ENCODE results near the gene MYBPC2. TPM values are rescaled to one million over a fixed set of nuclear protein-coding genes. Genes with fewer than 3 reads are reported as not detected.
A peak's percentile ranks its signal among the peaks of the same experiment; 100 is the strongest.
"Not testable (repeated sequence)": the region's sequence is repeated elsewhere in the genome, so short reads cannot be mapped to it uniquely, and the experiment has no call there.

MYBPC2 gene
- total and polyA plus RNA-seq, 4 donors: 0.62 to 3.5 (median 1.4) TPM

- no peaks in the 10 kb centered on the region for H3K9me3 ChIP-seq (ENCODE audit: control insufficient read depth, insufficient read depth, low read length)
- H3K4me1 ChIP-seq (ENCODE audit: control insufficient read depth, insufficient read depth, low read length): peaks cover 12% of the 10 kb centered on the region
- peak in 1 of 6 donors; percentile 31 for DNase-seq (ENCODE audit: low read depth in 4 of 6, low spot score in 6 of 6)
- 25% methylated on average over 26 of the region's 29 CpGs for WGBS (ENCODE audit: insufficient coverage)
- H3K4me3 ChIP-seq (ENCODE audit: low read depth, low read length): no peak overlapping the region
- H3K36me3 ChIP-seq (ENCODE audit: control insufficient read depth, insufficient read depth, low read length): peaks cover 9% of the 10 kb centered on the region
- H3K27ac ChIP-seq (ENCODE audit: low read depth, low read length): no peak overlapping the region
- no peaks in the 10 kb centered on the region for H3K27me3 ChIP-seq (ENCODE audit: control insufficient read depth, insufficient read depth, low read length)
Measured at GRCh38 chr19:50465986-50466705, 33.5 kb downstream of the MYBPC2 start.

DNA sequence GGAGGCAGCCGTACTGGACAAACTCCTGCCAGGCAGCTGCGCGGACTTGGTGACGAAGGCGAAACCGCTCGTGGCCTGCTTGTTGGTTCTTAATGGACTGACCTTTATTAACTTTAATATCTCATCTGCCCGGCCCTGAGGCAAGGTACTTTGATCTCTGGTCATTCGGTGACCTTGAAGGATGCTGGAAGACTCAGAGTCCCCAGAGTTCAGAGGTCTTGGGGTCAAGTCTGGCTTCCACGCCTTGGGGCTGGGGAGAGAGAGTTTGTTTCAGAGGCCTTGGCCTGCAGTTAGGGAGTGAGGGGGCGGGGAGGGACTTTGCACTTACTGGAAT is 34.0 kb downstream of the MYBPC2 start:
- Histone ChIP-seq H3K4me3 (ENCODE audit: low read depth, low read length) (no peak overlapping the region), H3K4me1 (ENCODE audit: control insufficient read depth, insufficient read depth, low read length) (peaks cover 12% of the 10 kb centered on the region), H3K27me3 (ENCODE audit: control insufficient read depth, insufficient read depth, low read length) (no peaks in the 10 kb centered on the region), H3K27ac (ENCODE audit: low read depth, low read length) (no peak overlapping the region), H3K9me3 (ENCODE audit: control insufficient read depth, insufficient read depth, low read length) (no peaks in the 10 kb centered on the region), H3K36me3 (ENCODE audit: control insufficient read depth, insufficient read depth, low read length) (peaks cover 9% of the 10 kb centered on the region)
- WGBS (ENCODE audit: insufficient coverage): 59% methylated on average over 4 of the region's 11 CpGs
- no peak for DNase-seq (ENCODE audit: low read depth in 4 of 6, low spot score in 6 of 6)

- Histone ChIP-seq H3K36me3 (ENCODE audit: control insufficient read depth, insufficient read depth, low read length) (peaks cover 9% of the 10 kb centered on the region), H3K27me3 (ENCODE audit: control insufficient read depth, insufficient read depth, low read length) (no peaks in the 10 kb centered on the region), H3K27ac (ENCODE audit: low read depth, low read length) (no peak overlapping the region), H3K4me1 (ENCODE audit: control insufficient read depth, insufficient read depth, low read length) (peaks cover 12% of the 10 kb centered on the region), H3K4me3 (ENCODE audit: low read depth, low read length) (no peak overlapping the region), H3K9me3 (ENCODE audit: control insufficient read depth, insufficient read depth, low read length) (no peaks in the 10 kb centered on the region)
- WGBS (ENCODE audit: insufficient coverage): 77% methylated on average over 18 of the region's 18 CpGs
- no peak for DNase-seq (ENCODE audit: low read depth in 4 of 6, low spot score in 6 of 6)
Measured at GRCh38 chr19:50467566-50467965, 34.9 kb downstream of the MYBPC2 start.

GRCh38 chr19:50468818-50469217 is 36.1 kb downstream of the MYBPC2 start:
- WGBS (ENCODE audit: insufficient coverage): 94% methylated on average over 6 of the region's 6 CpGs
- Histone ChIP-seq H3K4me1 (ENCODE audit: control insufficient read depth, insufficient read depth, low read length) (peaks cover 12% of the 10 kb centered on the region), H3K27me3 (ENCODE audit: control insufficient read depth, insufficient read depth, low read length) (no peaks in the 10 kb centered on the region), H3K36me3 (ENCODE audit: control insufficient read depth, insufficient read depth, low read length) (peaks cover 9% of the 10 kb centered on the region), H3K27ac (ENCODE audit: low read depth, low read length) (no peak overlapping the region), H3K4me3 (ENCODE audit: low read depth, low read length) (no peak overlapping the region), H3K9me3 (ENCODE audit: control insufficient read depth, insufficient read depth, low read length) (no peaks in the 10 kb centered on the region)
- DNase-seq (ENCODE audit: low read depth in 4 of 6, low spot score in 6 of 6): no peak

GRCh38 chr19:50473336-50473735 is 40.6 kb downstream of the MYBPC2 start:
- H3K27ac ChIP-seq (ENCODE audit: low read depth, low read length); H3K36me3 ChIP-seq (ENCODE audit: control insufficient read depth, insufficient read depth, low read length); H3K9me3 ChIP-seq (ENCODE audit: control insufficient read depth, insufficient read depth, low read length); H3K4me3 ChIP-seq (ENCODE audit: low read depth, low read length); H3K27me3 ChIP-seq (ENCODE audit: control insufficient read depth, insufficient read depth, low read length); DNase-seq (ENCODE audit: low read depth in 4 of 6, low spot score in 6 of 6): not testable (repeated sequence)
- no CpG with 5 or more reads among the region's 3 CpGs for WGBS (ENCODE audit: insufficient coverage)
- H3K4me1 ChIP-seq (ENCODE audit: control insufficient read depth, insufficient read depth, low read length): peaks cover 24% of the 10 kb centered on the region

- Histone ChIP-seq H3K4me1 (ENCODE audit: control insufficient read depth, insufficient read depth, low read length) (peaks cover 26% of the 10 kb centered on the region), H3K36me3 (ENCODE audit: control insufficient read depth, insufficient read depth, low read length) (peaks cover 26% of the 10 kb centered on the region), H3K27me3 (ENCODE audit: control insufficient read depth, insufficient read depth, low read length) (no peaks in the 10 kb centered on the region), H3K9me3 (ENCODE audit: control insufficient read depth, insufficient read depth, low read length) (no peaks in the 10 kb centered on the region), H3K4me3 (ENCODE audit: low read depth, low read length) (no peak overlapping the region), H3K27ac (ENCODE audit: low read depth, low read length) (no peak overlapping the region)
- WGBS (ENCODE audit: insufficient coverage): 86% methylated on average over 11 of the region's 12 CpGs
- DNase-seq (ENCODE audit: low read depth in 4 of 6, low spot score in 6 of 6): no peak
Measured at GRCh38 chr19:50475101-50475568, 42.4 kb downstream of the MYBPC2 start.

- H3K4me1 ChIP-seq (ENCODE audit: control insufficient read depth, insufficient read depth, low read length): peaks cover 26% of the 10 kb centered on the region
- H3K4me3 ChIP-seq (ENCODE audit: low read depth, low read length): peak overlapping the region; percentile 98
- H3K36me3 ChIP-seq (ENCODE audit: control insufficient read depth, insufficient read depth, low read length): peaks cover 33% of the 10 kb centered on the region
- DNase-seq (ENCODE audit: low read depth in 4 of 6, low spot score in 6 of 6): no peak
- H3K9me3 ChIP-seq (ENCODE audit: control insufficient read depth, insufficient read depth, low read length): no peaks in the 10 kb centered on the region
- WGBS (ENCODE audit: insufficient coverage): 66% methylated on average over 28 of the region's 29 CpGs
- H3K27ac ChIP-seq (ENCODE audit: low read depth, low read length): peak overlapping the region; percentile 71
- H3K27me3 ChIP-seq (ENCODE audit: control insufficient read depth, insufficient read depth, low read length): no peaks in the 10 kb centered on the region
Measured at GRCh38 chr19:50475736-50476223, 43.1 kb downstream of the MYBPC2 start.

DNA sequence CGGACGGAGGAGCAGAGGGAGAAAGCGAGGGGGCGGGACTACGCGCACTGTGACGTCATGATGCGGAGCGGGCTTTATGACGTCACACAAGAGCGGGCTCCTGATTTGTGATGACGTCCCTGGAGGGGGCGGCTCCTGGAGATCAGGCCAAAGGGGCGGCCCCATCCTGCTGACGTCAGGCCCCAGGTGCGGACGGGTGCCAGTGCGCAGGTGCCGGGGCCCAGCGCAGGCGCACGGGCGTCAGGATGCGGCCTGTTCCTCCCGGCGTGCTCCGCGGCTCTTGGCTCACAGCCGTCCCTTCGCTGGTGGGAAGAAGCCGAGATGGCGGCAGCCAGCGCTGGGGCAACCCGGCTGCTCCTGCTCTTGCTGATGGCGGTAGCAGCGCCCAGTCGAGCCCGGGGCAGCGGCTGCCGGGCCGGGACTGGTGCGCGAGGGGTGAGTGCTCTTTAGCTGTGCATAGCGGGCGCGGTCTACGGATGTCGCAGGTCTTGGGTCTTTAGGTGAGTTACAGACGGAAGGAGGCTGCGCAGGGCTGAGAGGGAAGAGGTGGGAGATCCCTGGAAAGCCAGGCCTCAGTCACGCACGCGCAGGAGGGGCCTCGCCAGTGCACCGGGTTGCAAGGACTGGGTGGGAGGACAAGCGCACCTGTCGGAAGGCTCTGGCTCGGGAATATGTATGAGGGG is 43.7 kb downstream of the MYBPC2 start, which contains the start of the genes EMC10 and GARIN5A:
TSS of gene EMC10 (plus strand) at position 284 of the 683 bp plus-strand sequence. CDS start at position 322, 38 bp downstream.
TSS of gene GARIN5A (minus strand) at position 625 of the 683 bp plus-strand sequence. CDS start at position 165, 460 bp downstream.
- no peaks in the 10 kb centered on the region for H3K27me3 ChIP-seq (ENCODE audit: control insufficient read depth, insufficient read depth, low read length)
- peak; percentile 81 to 98 (median 88) for DNase-seq (ENCODE audit: low read depth in 4 of 6, low spot score in 6 of 6)
- peak within 1 kb of the TSS; percentile 90 for H3K27ac ChIP-seq (ENCODE audit: low read depth, low read length)
- no peaks in the 10 kb centered on the region for H3K9me3 ChIP-seq (ENCODE audit: control insufficient read depth, insufficient read depth, low read length)
- peaks cover 26% of the 10 kb centered on the region for H3K4me1 ChIP-seq (ENCODE audit: control insufficient read depth, insufficient read depth, low read length)
- H3K36me3 ChIP-seq (ENCODE audit: control insufficient read depth, insufficient read depth, low read length): peaks cover 39% of the 10 kb centered on the region
- H3K4me3 ChIP-seq (ENCODE audit: low read depth, low read length): peak within 1 kb of the TSS; percentile 98
- under 1% methylated on average over 56 of the region's 58 CpGs for WGBS (ENCODE audit: insufficient coverage)

- WGBS (ENCODE audit: insufficient coverage): 0% methylated on average over 9 of the region's 20 CpGs
- no peak for DNase-seq (ENCODE audit: low read depth in 4 of 6, low spot score in 6 of 6)
- peaks cover 44% of the 10 kb centered on the region for H3K36me3 ChIP-seq (ENCODE audit: control insufficient read depth, insufficient read depth, low read length)
- H3K9me3 ChIP-seq (ENCODE audit: control insufficient read depth, insufficient read depth, low read length): no peaks in the 10 kb centered on the region
- peaks cover 26% of the 10 kb centered on the region for H3K4me1 ChIP-seq (ENCODE audit: control insufficient read depth, insufficient read depth, low read length)
- H3K4me3 ChIP-seq (ENCODE audit: low read depth, low read length): peak overlapping the region; percentile 98
- no peaks in the 10 kb centered on the region for H3K27me3 ChIP-seq (ENCODE audit: control insufficient read depth, insufficient read depth, low read length)
- H3K27ac ChIP-seq (ENCODE audit: low read depth, low read length): peak overlapping the region; percentile 90
Measured at GRCh38 chr19:50476907-50477238, 44.2 kb downstream of the MYBPC2 start.
